GM23338 (cell line): ENCODE results near the gene JMJD7.

Experiments
- EZH2phosphoT487 ChIP-seq: fragments of 200-600 bp; sonication (generic); IDR thresholded peaks from one replicate; pipeline ENCODE4 v1.8.1; 2018; ENCODE audit warnings: antibody characterized with exemption; ENCODE audit not compliant: unreplicated experiment
- NANOG ChIP-seq: IDR thresholded peaks from 2 replicates; pipeline ENCODE4 v1.6.1; 2016; ENCODE audit warnings: antibody characterized with exemption, borderline replicate concordance

GRCh38 chr15:41852736-41853590 lies 25.1 kb downstream of the JMJD7 start:
- TF ChIP-seq EZH2phosphoT487 (no peak), NANOG (no peak)
